GM12892 (cell line): ENCODE data around the gene ATR.

Source experiments
- POLR2A ChIP-seq: IDR thresholded peaks from 2 replicates; pipeline ENCODE4 v1.6.1; 2011; ENCODE audit warnings: low read depth, low read length, control low read depth
- POLR2AphosphoS5 ChIP-seq: IDR thresholded peaks from 2 replicates; pipeline ENCODE4 v1.6.1; 2011; ENCODE audit warnings: low read depth, low read length, control low read depth
- TAF1 ChIP-seq: IDR thresholded peaks from 2 replicates; pipeline ENCODE4 v1.6.1; 2011; ENCODE audit warnings: low read depth, mild to moderate bottlenecking, control low read depth, low read length, borderline replicate concordance

- TF ChIP-seq POLR2AphosphoS5 (no peak), POLR2A (no peak), TAF1 (no peak)
Observed at GRCh38 chr3:142470826-142471225, 107.7 kb downstream of the ATR start.
